Suppressor macrophage treated with lipopolysaccharide for 4 hours (primary cell): ENCODE results near the gene TTC27.
"Not testable (repeated sequence)": the region's sequence is repeated elsewhere in the genome, so short reads cannot be mapped to it uniquely, and the experiment has no call there.

Source experiments
- DNase-seq: peaks from one replicate; pipeline ENCODE4 v3.0.0-alpha.2; 2020

TTC27 gene

DNA sequence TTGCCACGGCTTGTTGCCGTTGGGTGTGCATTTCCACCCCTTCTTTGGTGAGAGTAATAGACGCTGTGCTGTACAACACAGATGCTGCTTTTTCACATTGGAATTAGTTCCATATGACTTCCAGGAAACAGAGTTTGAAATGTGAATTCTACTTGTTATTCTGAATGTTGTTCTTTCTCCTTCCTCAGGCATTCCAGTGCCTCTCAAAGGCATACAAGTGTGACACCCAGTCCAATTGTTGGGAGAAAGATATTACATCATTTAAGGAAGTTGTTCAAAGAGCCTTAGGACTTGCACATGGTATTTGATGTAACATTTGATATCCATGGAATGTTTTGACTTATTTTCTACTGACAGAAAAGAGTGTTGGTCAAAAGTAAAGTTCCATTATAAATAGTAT is 184.5 kb downstream of the TTC27 start:
- no peak for DNase-seq

- no peak for DNase-seq
Measured at GRCh38 chr2:32820088-32820487, 192.2 kb downstream of the TTC27 start.

DNA sequence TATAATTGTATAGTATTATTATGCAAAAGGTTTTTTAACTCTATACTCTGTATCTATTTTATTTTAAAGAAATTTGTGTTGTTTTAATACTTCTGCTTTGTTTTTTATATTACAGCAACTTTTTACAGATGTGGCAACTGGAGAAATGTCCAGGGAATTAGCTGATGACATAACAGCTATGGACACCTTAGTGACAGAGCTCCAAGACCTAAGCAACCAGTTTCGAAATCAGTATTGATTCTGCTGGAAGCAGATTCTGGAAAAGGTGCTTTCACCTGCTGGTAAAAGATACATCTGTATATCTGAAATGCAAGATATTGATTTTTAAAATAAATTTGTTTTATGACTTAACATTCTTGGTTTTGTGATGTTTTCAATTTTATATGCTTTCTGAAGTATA is 192.9 kb downstream of the TTC27 start:
- DNase-seq = no peak

- DNase-seq = no peak
Measured at GRCh38 chr2:32824070-32824809, 196.4 kb downstream of the TTC27 start.

GRCh38 chr2:32825291-32825712 is 197.5 kb downstream of the TTC27 start:
- peak; percentile 5 for DNase-seq

GRCh38 chr2:32830196-32830595 is 202.3 kb downstream of the TTC27 start:
- DNase-seq = no peak

- no peak for DNase-seq
Measured at GRCh38 chr2:32832821-32833220, 205.0 kb downstream of the TTC27 start.

- no peak for DNase-seq
Measured at GRCh38 chr2:32833709-32834108, 205.9 kb downstream of the TTC27 start.

GRCh38 chr2:32835148-32835547 is 207.3 kb downstream of the TTC27 start:
- DNase-seq = no peak

GRCh38 chr2:32836933-32837332 is 209.1 kb downstream of the TTC27 start:
- no peak for DNase-seq

GRCh38 chr2:32838418-32838817 is 210.6 kb downstream of the TTC27 start:
- peak; percentile 28 for DNase-seq

GRCh38 chr2:32838949-32839348 is 211.1 kb downstream of the TTC27 start:
- DNase-seq = no peak

DNA sequence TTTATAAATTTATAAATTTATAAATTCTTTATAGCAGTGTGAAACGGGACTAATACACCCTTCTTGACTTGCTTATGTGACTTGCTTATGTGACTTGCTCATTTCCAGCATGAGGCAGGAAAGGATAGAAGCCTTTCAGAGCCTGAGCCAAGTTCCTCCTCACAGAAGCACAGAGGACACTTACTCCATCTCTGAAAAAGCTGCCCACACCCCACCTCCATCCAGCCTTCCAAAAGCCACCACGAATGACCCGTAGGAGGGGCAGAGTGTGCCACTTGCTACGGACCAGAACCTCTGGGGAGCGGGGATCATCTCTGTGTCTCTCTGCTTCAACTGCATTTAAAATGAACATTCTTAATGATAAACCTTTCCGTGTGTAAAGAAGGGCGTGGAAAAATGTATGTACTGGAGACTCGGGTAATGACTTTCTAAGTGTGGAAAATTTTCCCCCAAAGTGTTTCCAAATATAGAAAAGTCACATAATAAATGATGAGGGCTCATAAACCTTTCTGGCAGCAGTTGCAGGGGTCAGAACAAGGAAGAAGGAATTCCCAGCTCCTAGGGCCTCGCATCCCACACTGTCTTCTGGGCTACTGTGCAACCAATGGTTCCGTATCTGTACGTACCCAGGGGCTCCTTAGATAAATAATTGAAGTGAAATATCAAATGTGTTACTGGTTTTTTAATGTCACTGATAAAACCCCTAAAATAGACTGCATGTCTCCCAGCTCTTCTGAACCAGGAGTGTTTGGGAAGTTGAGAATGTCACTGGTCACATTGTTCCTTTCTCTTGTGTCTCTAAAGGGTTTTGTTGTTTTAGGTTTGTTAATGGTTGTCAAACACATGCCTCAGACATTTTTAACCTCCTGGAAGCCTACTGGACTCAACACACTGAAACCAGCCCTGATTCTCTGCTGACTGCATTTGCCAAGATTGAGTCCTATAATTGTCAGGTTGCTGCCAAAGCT is 214.4 kb downstream of the TTC27 start:
- no peak for DNase-seq

- DNase-seq = no peak
Measured at GRCh38 chr2:32843699-32844098, 215.8 kb downstream of the TTC27 start.

DNA sequence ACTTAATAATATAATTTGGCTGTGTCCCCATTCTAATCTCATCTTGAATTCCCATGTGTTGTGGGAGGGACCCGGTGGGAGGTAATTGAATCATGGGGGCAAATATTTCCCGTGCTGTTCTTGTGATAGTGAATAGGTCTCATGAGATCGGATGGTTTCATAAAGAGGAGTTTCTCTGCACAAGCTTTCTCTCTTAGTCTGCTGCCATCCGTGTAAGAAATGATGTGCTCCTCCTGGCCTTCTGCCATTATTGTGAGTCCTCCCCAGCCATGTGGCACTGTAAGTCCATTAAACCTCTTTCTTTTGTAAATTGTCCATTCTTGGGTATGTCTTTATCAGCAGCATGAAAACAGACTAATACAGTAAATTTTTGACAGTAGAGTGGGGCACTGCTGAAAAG is 216.4 kb downstream of the TTC27 start:
- no peak for DNase-seq

DNA sequence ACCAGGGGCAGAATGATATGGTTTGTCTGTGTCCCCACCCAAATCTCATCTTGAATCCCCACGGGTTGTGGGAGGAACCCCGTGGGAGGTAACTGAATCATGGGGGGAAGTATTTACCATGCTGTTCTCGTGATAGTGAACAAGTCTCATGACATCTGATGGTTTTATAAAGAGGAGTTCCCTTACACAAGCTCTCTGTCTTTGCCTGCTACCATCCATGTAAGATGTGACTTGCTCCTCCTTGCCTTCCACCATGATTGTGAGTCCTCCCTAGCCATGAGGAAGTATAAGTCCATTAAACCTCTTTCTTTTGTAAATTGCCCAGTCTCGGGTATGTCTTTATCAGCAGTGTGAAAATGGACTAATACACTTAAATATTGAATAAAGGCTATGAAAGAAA is 218.4 kb downstream of the TTC27 start:
- not testable (repeated sequence) for DNase-seq

- no peak for DNase-seq
Measured at GRCh38 chr2:32847734-32848133, 219.9 kb downstream of the TTC27 start.

- no peak for DNase-seq
Measured at GRCh38 chr2:32849456-32850194, 221.8 kb downstream of the TTC27 start.

GRCh38 chr2:32851777-32852439 is 224.1 kb downstream of the TTC27 start:
- DNase-seq = no peak

- DNase-seq = no peak
Measured at GRCh38 chr2:32852856-32853255, 225.0 kb downstream of the TTC27 start.

DNA sequence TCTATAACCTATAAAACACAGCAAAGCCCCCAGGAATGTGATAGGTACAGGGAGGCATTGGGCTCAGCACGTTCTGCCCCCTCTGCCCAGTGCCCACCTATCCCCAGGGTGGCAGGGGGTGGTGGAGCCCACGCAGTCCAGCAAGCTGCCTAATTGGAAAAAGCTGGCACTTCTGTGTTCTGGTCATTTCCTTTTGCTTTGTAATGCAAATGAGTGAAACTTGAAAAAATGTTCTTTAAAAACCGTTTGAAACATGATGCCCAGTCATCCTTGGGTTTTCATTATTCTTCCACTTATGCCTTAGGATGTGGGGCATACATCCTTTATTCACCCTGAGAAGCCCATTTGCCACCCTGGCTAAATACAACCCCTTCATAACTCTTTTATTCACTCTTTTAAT is 229.0 kb downstream of the TTC27 start:
- no peak for DNase-seq

DNA sequence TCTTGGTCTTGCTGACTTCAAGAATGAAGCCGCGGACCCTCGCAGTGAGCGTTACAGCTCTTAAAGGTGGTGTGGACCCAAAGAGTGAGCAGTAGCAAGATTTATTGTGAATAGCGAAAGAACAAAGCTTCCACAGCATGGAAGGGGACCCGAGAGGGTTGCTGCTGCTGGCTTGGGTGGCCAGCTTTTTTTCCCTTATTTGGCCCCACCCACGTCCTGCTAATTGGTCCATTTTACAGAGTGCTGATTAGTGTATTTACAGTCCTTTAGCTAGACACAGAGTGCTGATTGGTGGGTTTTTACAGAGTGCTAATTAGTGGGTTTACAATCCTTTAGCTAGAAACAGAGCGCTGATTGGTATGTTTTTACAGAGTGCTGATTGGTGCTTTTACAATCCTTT is 230.9 kb downstream of the TTC27 start:
- no peak for DNase-seq

DNA sequence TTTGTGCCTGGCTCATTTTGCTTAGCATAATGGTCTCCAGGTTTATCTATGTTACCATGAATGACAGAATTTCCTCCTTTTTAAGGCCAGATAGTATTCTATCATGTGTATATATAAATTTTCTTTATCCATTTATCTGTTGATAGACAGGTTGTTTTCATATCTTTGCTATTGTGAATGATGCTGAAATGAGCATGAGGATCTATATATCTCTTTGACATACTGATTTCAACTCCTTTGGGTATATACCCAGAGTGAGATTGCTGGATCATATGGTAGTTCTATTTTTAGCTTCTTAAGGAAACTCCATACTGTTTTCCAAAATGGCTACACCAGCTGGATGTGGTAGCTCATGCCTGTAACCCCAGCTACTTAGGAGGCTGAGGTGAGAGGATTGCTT is 232.5 kb downstream of the TTC27 start:
- no peak for DNase-seq
